Left ventricle myocardium inferior (tissue), 1 donor: ENCODE measurements around the gene MTUS2. TPM values are rescaled to one million over a fixed set of nuclear protein-coding genes. Genes with fewer than 3 reads are reported as not detected.

ENCODE experiments used
- DNase-seq: peaks from one replicate; pipeline ENCODE4 v3.0.0-alpha.2; 2020
- H3K27ac ChIP-seq: fragments of 200-600 bp; replicated peaks from 2 replicates; pipeline ENCODE4 v1.8.0; 2021
- H3K27me3 ChIP-seq: fragments of 200-600 bp; 2 replicates; pipeline ENCODE4 v1.8.0; 2021; ENCODE audit warnings: low read depth
- H3K36me3 ChIP-seq: fragments of 200-600 bp; 2 replicates; pipeline ENCODE4 v1.8.0; 2021
- H3K4me1 ChIP-seq: fragments of 200-600 bp; 2 replicates; pipeline ENCODE4 v1.8.0; 2021
- H3K4me3 ChIP-seq: fragments of 200-600 bp; 2 replicates; pipeline ENCODE4 v1.8.0; 2021; ENCODE audit warnings: mild to moderate bottlenecking, moderate library complexity
- H3K9me3 ChIP-seq: fragments of 200-600 bp; replicated peaks from 2 replicates; pipeline ENCODE4 v1.8.0; 2021
- CTCF ChIP-seq: fragments of 200-600 bp; IDR thresholded peaks from 2 replicates; pipeline ENCODE4 v1.8.0; 2021; ENCODE audit warnings: antibody characterized with exemption, mild to moderate bottlenecking, borderline replicate concordance
- intact Hi-C: fragments of 100-400 bp; cut with micrococcal nuclease; formaldehyde crosslinking; loops from one replicate; pipeline ENCODE4 v1.11.0; 2022
- total RNA-seq: library from RNA; stranded (reverse); fragmentation: NEBNext Ultra II Directional; extraction: Animal tissue kit (Norgen Biotek cat#: 25700); gene quantifications from one replicate; pipeline ENCODE4 v1.2.1, GENCODE V29; 2021
- donor health status: DM: no; HTN: yes; CAD: no; lungs with severe emphysema.

The MTUS2 gene
- total RNA-seq, 1 donor from 2014 or later = 101 TPM

- no peaks in the 10 kb centered on the region for H3K9me3 ChIP-seq
- H3K27ac ChIP-seq = peak overlapping the region; percentile 71
- intact Hi-C loops = loop anchor here (10.0 kb wide), 1 partner anchor 596 kb away; no protein-coding TSS in a partner anchor
- H3K27me3 ChIP-seq = peaks cover 20% of the 10 kb centered on the region
- no peak for TF ChIP-seq CTCF
- no peak for DNase-seq
- H3K36me3 ChIP-seq = peaks cover 4% of the 10 kb centered on the region
- H3K4me3 ChIP-seq = peak overlapping the region; percentile 37
- H3K4me1 ChIP-seq = peaks cover 31% of the 10 kb centered on the region
These were observed 688.7 kb downstream of the MTUS2 start for GRCh38 chr13:29508876-29509252.

- Histone ChIP-seq H3K9me3 (no peaks in the 10 kb centered on the region), H3K4me3 (no peak overlapping the region), H3K4me1 (peaks cover 38% of the 10 kb centered on the region), H3K27ac (no peak overlapping the region), H3K36me3 (peaks cover 5% of the 10 kb centered on the region), H3K27me3 (peaks cover 15% of the 10 kb centered on the region)
- intact Hi-C loops = loop anchor here (10.0 kb wide), 2 partner anchors 195 to 595 kb away; no protein-coding TSS in a partner anchor
- TF ChIP-seq CTCF = no peak
- no peak for DNase-seq
These were observed 690.0 kb downstream of the MTUS2 start for GRCh38 chr13:29509999-29510589.

- intact Hi-C loops = loop anchor here (10.0 kb wide), 1 partner anchor 194 kb away; no protein-coding TSS in a partner anchor
- DNase-seq = no peak
These were observed 690.5 kb downstream of the MTUS2 start for GRCh38 chr13:29510651-29511084.

GRCh38 chr13:29511106-29511796, 691.1 kb downstream of the MTUS2 start:
- no peak for TF ChIP-seq CTCF
- Histone ChIP-seq H3K4me3 (no peak overlapping the region), H3K27ac (no peak overlapping the region), H3K9me3 (no peaks in the 10 kb centered on the region), H3K4me1 (peaks cover 38% of the 10 kb centered on the region), H3K36me3 (peaks cover 12% of the 10 kb centered on the region), H3K27me3 (peaks cover 4% of the 10 kb centered on the region)
- no peak for DNase-seq
- intact Hi-C loops = loop anchor here (10.0 kb wide), 1 partner anchor 194 kb away; no protein-coding TSS in a partner anchor

More at GRCh38 chr13:29510651-29511084, 690.5 kb downstream of the MTUS2 start:
- Histone ChIP-seq H3K36me3 (peaks cover 9% of the 10 kb centered on the region), H3K9me3 (no peaks in the 10 kb centered on the region), H3K4me1 (peaks cover 38% of the 10 kb centered on the region), H3K27ac (no peak overlapping the region), H3K27me3 (peaks cover 9% of the 10 kb centered on the region), H3K4me3 (no peak overlapping the region)
- no peak for TF ChIP-seq CTCF

- Histone ChIP-seq H3K9me3 (no peaks in the 10 kb centered on the region), H3K4me3 (no peak overlapping the region), H3K4me1 (peaks cover 33% of the 10 kb centered on the region), H3K36me3 (peaks cover 19% of the 10 kb centered on the region), H3K27ac (no peak overlapping the region), H3K27me3 (no peaks in the 10 kb centered on the region)
- intact Hi-C loops = loop anchor here (10.0 kb wide), 1 partner anchor 193 kb away; no protein-coding TSS in a partner anchor
- no peak for DNase-seq
- no peak for TF ChIP-seq CTCF
These were observed 691.8 kb downstream of the MTUS2 start for GRCh38 chr13:29511980-29512379.
